GM20000 (cell line): ENCODE results near the gene KHDRBS2.

Experiments
- DNase-seq: peaks from one replicate; pipeline ENCODE4 v3.0.0; 2012; ENCODE audit warnings: low spot score
- CTCF ChIP-seq: IDR thresholded peaks from 2 replicates; pipeline ENCODE4 v1.5.1; 2012; ENCODE audit warnings: mild to moderate bottlenecking, control low read depth; ENCODE audit errors: extremely low read depth, missing control alignments

Gene KHDRBS2

GRCh38 chr6:61947311-61947947 is 338.6 kb downstream of the KHDRBS2 start:
- no peak for TF ChIP-seq CTCF
- no peak for DNase-seq

- no peak for TF ChIP-seq CTCF
These were observed 345.1 kb downstream of the KHDRBS2 start for GRCh38 chr6:61940919-61941318.

GRCh38 chr6:61935242-61935846 is 350.7 kb downstream of the KHDRBS2 start:
- no peak for TF ChIP-seq CTCF
- no peak for DNase-seq

More at GRCh38 chr6:61940919-61941318, 345.1 kb downstream of the KHDRBS2 start:
- no peak for DNase-seq

- DNase-seq = no peak
These were observed 376.5 kb downstream of the KHDRBS2 start for GRCh38 chr6:61909486-61909885.

GRCh38 chr6:61901748-61902147 is 384.3 kb downstream of the KHDRBS2 start:
- TF ChIP-seq CTCF = no peak

More at GRCh38 chr6:61909486-61909885, 376.5 kb downstream of the KHDRBS2 start:
- TF ChIP-seq CTCF = no peak

GRCh38 chr6:61894536-61894935 is 391.5 kb downstream of the KHDRBS2 start:
- DNase-seq = no peak
- TF ChIP-seq CTCF = no peak

More at GRCh38 chr6:61901748-61902147, 384.3 kb downstream of the KHDRBS2 start:
- DNase-seq = no peak

GRCh38 chr6:61887423-61887822 is 398.6 kb downstream of the KHDRBS2 start:
- DNase-seq = no peak

More at GRCh38 chr6:61887423-61887822, 398.6 kb downstream of the KHDRBS2 start:
- no peak for TF ChIP-seq CTCF
